ENCODE results near the gene CDX2.

The CDX2 gene

GRCh38 chr13:27954406-27954851 is 14.7 kb downstream of the CDX2 start:
- Histone ChIP-seq H3K27me3 (ENCODE audit: control insufficient read depth, low read length) (peaks cover 19% of the 10 kb centered on the region), H3K9me3 (ENCODE audit: control insufficient read depth, insufficient read depth, low read length) (no peaks in the 10 kb centered on the region), H3K36me3 (ENCODE audit: control insufficient read depth, low read length) (no peaks in the 10 kb centered on the region), H3K9me2 (replicated peaks; ENCODE audit: control insufficient read depth, low read length) (no peaks in the 10 kb centered on the region), H3K27ac (ENCODE audit: low read depth, low read length) (no peak overlapping the region), H3K79me2 (ENCODE audit: control insufficient read depth, low read length) (no peaks in the 10 kb centered on the region), H3K4me3 (ENCODE audit: low read length) (no peak overlapping the region), H3K4me2 (ENCODE audit: low read length) (peak overlapping the region; percentile 49), H4K20me1 (ENCODE audit: control insufficient read depth, insufficient read depth, low read depth, low read length) (no peaks in the 10 kb centered on the region), H3K4me1 (ENCODE audit: control insufficient read depth, low read length) (peaks cover 9% of the 10 kb centered on the region), H3F3A (ENCODE audit: control insufficient read depth, insufficient read depth) (no peaks in the 10 kb centered on the region)
- TF ChIP-seq EZH2phosphoT487 (IDR thresholded peaks at IDR 0.05; ENCODE audit: borderline replicate concordance, low read length) (no peak), CTCF (IDR thresholded peaks at IDR 0.05; ENCODE audit: low read depth, low read length, poor library complexity, severe bottlenecking) (no peak)

DNA sequence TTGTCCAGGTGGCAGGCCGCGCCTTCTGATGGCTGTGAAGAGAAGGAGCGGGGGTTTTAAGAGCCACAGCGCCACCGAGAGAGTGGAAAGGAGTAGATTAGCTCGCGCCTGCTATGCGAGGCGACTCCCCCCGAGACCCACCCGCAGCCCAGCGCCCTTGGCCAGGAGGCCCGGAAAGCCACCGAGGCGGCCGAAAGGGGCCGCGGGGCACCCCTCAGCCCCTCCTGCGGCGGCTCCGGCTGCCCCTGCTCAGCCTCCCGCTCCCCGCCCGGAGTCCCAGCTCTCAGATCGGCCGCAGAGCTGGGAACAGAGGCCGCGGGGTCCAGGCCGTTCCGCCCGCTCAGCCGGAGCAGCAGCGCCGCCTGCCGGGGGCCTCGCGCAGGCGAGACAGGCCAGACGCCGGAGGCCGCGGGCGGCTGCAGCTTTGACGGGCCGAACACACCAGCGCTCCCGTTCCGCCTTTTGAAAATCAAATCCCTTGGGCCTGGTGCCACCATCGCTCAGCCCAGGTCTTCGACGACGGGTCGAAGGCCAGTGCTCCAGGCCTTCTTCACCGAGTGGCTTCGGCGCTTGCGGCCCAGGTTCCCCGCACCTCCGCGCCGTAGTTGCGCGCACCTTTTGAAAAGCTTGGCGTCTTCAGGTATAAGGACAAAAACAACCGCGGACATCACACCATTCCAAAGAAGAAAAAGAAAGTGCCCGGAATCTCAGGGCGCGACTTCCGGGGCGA is 15.3 kb downstream of the CDX2 start:
- H3K27me3 ChIP-seq (ENCODE audit: control insufficient read depth, low read length) = peaks cover 19% of the 10 kb centered on the region
- peaks cover 9% of the 10 kb centered on the region for H3K4me1 ChIP-seq (ENCODE audit: control insufficient read depth, low read length)
- H3K4me2 ChIP-seq (ENCODE audit: low read length) = peak overlapping the region; percentile 49
- TF ChIP-seq CTCF (IDR thresholded peaks at IDR 0.05; ENCODE audit: low read depth, low read length, poor library complexity, severe bottlenecking) (peak; percentile 77), EZH2phosphoT487 (IDR thresholded peaks at IDR 0.05; ENCODE audit: borderline replicate concordance, low read length) (no peak)
- no peaks in the 10 kb centered on the region for H3K9me3 ChIP-seq (ENCODE audit: control insufficient read depth, insufficient read depth, low read length)
- H3K36me3 ChIP-seq (ENCODE audit: control insufficient read depth, low read length) = no peaks in the 10 kb centered on the region
- H3K79me2 ChIP-seq (ENCODE audit: control insufficient read depth, low read length) = no peaks in the 10 kb centered on the region
- no peaks in the 10 kb centered on the region for H3F3A ChIP-seq (ENCODE audit: control insufficient read depth, insufficient read depth)
- H4K20me1 ChIP-seq (ENCODE audit: control insufficient read depth, insufficient read depth, low read depth, low read length) = no peaks in the 10 kb centered on the region
- no peak overlapping the region for H3K27ac ChIP-seq (ENCODE audit: low read depth, low read length)
- no peaks in the 10 kb centered on the region for H3K9me2 ChIP-seq (replicated peaks; ENCODE audit: control insufficient read depth, low read length)
- peak overlapping the region; percentile 34 for H3K4me3 ChIP-seq (ENCODE audit: low read length)

GRCh38 chr13:27952876-27953675 is 16.0 kb downstream of the CDX2 start:
- TF ChIP-seq CTCF (IDR thresholded peaks at IDR 0.05; ENCODE audit: low read depth, low read length, poor library complexity, severe bottlenecking) (no peak), EZH2phosphoT487 (IDR thresholded peaks at IDR 0.05; ENCODE audit: borderline replicate concordance, low read length) (no peak)
- H3F3A ChIP-seq (ENCODE audit: control insufficient read depth, insufficient read depth) = no peaks in the 10 kb centered on the region
- peaks cover 16% of the 10 kb centered on the region for H3K27me3 ChIP-seq (ENCODE audit: control insufficient read depth, low read length)
- no peaks in the 10 kb centered on the region for H3K9me3 ChIP-seq (ENCODE audit: control insufficient read depth, insufficient read depth, low read length)
- H3K4me2 ChIP-seq (ENCODE audit: low read length) = peak overlapping the region; percentile 49
- no peaks in the 10 kb centered on the region for H4K20me1 ChIP-seq (ENCODE audit: control insufficient read depth, insufficient read depth, low read depth, low read length)
- H3K36me3 ChIP-seq (ENCODE audit: control insufficient read depth, low read length) = no peaks in the 10 kb centered on the region
- peak overlapping the region; percentile 34 for H3K4me3 ChIP-seq (ENCODE audit: low read length)
- no peaks in the 10 kb centered on the region for H3K9me2 ChIP-seq (replicated peaks; ENCODE audit: control insufficient read depth, low read length)
- H3K79me2 ChIP-seq (ENCODE audit: control insufficient read depth, low read length) = no peaks in the 10 kb centered on the region
- H3K4me1 ChIP-seq (ENCODE audit: control insufficient read depth, low read length) = peaks cover 9% of the 10 kb centered on the region
- no peak overlapping the region for H3K27ac ChIP-seq (ENCODE audit: low read depth, low read length)
